Parathyroid adenoma (tissue), 2 donors: ENCODE data around the gene DYNLT2.
A peak's percentile ranks its signal among the peaks of the same experiment; 100 is the strongest.

Source experiments
- H2AFZ ChIP-seq: fragments of 300-600 bp; sonication (generic); one replicate; pipeline ENCODE4 v1.7.0; 2017; ENCODE audit warnings: antibody characterized with exemption, mild to moderate bottlenecking
- H3K27ac ChIP-seq: fragments of 300-600 bp; sonication (generic); one replicate; pipeline ENCODE4 v1.7.0; 2017
- H3K27me3 ChIP-seq: fragments of 300-600 bp; sonication (generic); one replicate; pipeline ENCODE4 v1.7.0; 2017; ENCODE audit warnings: low read length; ENCODE audit not compliant: control insufficient read depth, insufficient read depth
- H3K36me3 ChIP-seq: fragments of 300-600 bp; sonication (generic); one replicate; pipeline ENCODE4 v1.7.0; 2017; ENCODE audit warnings: low read length; ENCODE audit not compliant: control insufficient read depth, insufficient read depth
- H3K4me1 ChIP-seq: fragments of 300-600 bp; sonication (generic); one replicate; pipeline ENCODE4 v1.7.0; 2017; ENCODE audit warnings: control low read depth
- H3K4me2 ChIP-seq: fragments of 300-600 bp; sonication (generic); one replicate; pipeline ENCODE4 v1.7.0; 2017; ENCODE audit warnings: low read length
- H3K4me3 ChIP-seq: fragments of 300-600 bp; sonication (generic); one replicate; pipeline ENCODE4 v1.7.0; 2017; ENCODE audit warnings: low read depth, low read length
- H3K79me2 ChIP-seq: fragments of 300-600 bp; sonication (generic); one replicate; pipeline ENCODE4 v1.7.0; 2017; ENCODE audit warnings: control low read depth
- H3K9ac ChIP-seq: fragments of 300-600 bp; sonication (generic); one replicate; pipeline ENCODE4 v1.7.0; 2017; ENCODE audit warnings: mild to moderate bottlenecking
- H3K9me3 ChIP-seq: fragments of 300-600 bp; sonication (generic); one replicate; pipeline ENCODE4 v1.7.0; 2017; ENCODE audit warnings: low read length; ENCODE audit not compliant: control insufficient read depth
- TF ChIP-seq, protein P1 (sequence below): fragments of 300-600 bp; sonication (generic); IDR thresholded peaks from one replicate; pipeline ENCODE4 v1.7.0; 2017; ENCODE audit warnings: antibody characterized with exemption, mild to moderate bottlenecking
- donor health status: primary hyperparathyroidism.

DYNLT2 gene

DNA sequence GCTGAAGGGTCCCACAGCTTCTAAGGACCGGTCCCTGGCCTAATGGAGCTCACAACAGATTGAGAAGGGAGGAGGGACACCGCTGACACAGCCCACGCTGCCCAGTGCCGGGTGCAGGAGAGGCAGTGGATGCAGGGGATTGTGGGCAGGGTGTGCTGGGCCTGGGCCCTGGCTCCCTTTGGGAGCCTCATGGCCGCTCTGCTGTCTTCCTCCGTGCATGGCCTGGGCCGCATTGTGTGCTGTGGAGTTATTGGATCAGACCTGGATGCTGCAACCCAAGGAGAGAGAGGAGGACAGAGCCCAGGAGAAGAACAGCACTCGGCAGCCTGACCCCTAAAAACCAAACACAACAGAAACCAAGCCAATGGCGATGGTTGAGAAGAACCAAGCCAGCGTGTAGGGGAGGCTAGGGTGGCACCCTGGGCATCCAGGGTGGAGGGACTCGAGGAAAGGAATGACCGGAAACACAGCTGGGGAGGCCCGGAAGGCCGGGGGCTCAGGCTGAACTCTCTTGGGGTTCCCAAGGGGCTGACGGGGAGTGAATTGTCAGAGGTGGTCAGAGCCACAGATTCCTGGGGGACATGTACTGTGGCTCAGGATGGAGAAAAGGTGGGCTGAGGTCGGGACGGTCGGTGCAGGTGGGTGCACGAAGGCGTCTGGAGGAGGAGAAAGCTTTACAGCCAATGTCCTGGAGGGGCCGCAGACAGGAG is 41.1 kb upstream of the DYNLT2 start:
- Histone ChIP-seq H3K27me3 (no peaks in the 10 kb centered on the region), H3K4me1 (peaks cover 2% of the 10 kb centered on the region), H3K36me3 (no peaks in the 10 kb centered on the region), H3K79me2 (no peaks in the 10 kb centered on the region), H3K9ac (no peak overlapping the region), H3K27ac (no peak overlapping the region), H3K4me2 (no peak overlapping the region), H3K9me3 (no peaks in the 10 kb centered on the region), H3K4me3 (no peak overlapping the region), H2AFZ (no peak overlapping the region)
- TF ChIP-seq, protein P1, sequence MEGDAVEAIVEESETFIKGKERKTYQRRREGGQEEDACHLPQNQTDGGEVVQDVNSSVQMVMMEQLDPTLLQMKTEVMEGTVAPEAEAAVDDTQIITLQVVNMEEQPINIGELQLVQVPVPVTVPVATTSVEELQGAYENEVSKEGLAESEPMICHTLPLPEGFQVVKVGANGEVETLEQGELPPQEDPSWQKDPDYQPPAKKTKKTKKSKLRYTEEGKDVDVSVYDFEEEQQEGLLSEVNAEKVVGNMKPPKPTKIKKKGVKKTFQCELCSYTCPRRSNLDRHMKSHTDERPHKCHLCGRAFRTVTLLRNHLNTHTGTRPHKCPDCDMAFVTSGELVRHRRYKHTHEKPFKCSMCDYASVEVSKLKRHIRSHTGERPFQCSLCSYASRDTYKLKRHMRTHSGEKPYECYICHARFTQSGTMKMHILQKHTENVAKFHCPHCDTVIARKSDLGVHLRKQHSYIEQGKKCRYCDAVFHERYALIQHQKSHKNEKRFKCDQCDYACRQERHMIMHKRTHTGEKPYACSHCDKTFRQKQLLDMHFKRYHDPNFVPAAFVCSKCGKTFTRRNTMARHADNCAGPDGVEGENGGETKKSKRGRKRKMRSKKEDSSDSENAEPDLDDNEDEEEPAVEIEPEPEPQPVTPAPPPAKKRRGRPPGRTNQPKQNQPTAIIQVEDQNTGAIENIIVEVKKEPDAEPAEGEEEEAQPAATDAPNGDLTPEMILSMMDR, result no peak

DNA sequence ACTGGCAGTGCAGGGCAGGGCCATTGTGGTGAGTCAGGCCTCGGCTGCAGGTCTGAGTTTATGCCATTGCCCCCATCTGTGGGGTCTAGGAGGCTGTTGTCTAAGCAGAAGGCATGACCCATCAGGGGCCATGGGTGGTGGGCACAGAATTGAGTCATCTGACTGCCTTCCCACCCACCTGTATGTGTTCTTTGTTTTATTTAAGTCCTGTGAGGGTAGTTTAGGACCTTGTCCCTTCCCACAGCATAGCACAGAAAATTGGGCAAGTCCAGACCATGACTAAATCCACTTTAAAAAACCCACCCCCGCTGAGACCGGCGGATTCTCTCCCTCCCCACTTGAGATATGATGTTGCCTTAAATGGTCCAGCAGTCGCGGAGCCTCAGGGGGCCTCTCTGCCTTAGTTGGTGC is 40.4 kb upstream of the DYNLT2 start:
- Histone ChIP-seq H3K27ac (no peak overlapping the region), H3K4me2 (no peak overlapping the region), H3K9ac (no peak overlapping the region), H3K36me3 (no peaks in the 10 kb centered on the region), H3K4me3 (no peak overlapping the region), H3K27me3 (no peaks in the 10 kb centered on the region), H3K4me1 (peaks cover 2% of the 10 kb centered on the region), H3K9me3 (no peaks in the 10 kb centered on the region), H3K79me2 (no peaks in the 10 kb centered on the region), H2AFZ (no peak overlapping the region)
- TF ChIP-seq, protein P1, result no peak

DNA sequence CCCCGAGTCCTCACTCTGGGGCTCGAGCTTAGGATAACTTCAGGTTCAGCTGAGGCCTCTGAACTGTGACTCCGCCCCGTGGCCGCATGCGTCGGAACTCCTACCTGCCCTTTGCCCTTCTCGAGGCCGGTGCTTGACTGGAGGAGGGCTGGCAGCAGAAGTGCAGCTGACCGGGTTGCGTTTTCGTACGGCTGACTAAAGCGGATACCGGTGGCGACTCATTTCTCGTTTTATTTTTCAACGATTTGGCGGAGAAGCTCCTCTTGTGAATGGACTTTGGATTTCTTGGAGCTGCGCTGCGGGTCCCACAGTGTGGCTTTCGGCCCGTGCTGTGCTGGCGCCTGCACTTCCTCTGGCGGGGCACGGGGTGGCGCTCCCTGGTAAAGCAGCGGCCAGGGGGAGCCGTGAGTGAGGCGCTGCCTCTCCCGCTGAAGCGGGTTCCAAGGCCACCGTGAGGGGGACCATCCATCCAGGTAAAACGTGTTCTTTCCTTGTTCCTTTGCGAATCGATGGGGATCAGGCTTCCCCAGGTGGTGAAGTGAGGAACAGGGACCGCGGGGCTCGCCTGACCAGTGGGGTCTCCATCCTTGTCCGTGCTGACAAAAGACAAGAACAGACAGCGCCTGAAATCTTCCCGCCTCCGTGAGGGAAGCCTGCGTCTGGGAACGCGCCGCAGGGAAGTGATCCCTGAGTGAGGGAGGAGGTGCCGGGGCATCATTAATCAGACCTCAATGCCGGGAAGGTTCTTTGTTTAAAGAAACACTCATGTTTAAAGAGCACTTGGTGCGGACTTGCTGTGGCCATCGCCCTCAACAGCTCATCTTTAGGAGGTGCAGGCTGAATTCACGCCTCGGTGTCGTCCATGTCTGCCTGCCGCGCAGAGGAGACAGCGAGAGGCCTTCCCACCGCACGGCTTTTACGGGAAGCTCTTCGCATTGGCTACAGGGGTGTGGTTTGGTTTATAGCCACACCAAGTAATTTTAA is 38.9 kb upstream of the DYNLT2 start:
- Histone ChIP-seq H3K4me1 (peaks cover 2% of the 10 kb centered on the region), H3K79me2 (no peaks in the 10 kb centered on the region), H3K27ac (peak overlapping the region; percentile 27), H3K4me3 (peak overlapping the region; percentile 50), H3K9ac (no peak overlapping the region), H3K36me3 (no peaks in the 10 kb centered on the region), H3K4me2 (peak overlapping the region; percentile 94), H3K9me3 (no peaks in the 10 kb centered on the region), H2AFZ (peak overlapping the region; percentile 81), H3K27me3 (no peaks in the 10 kb centered on the region)
- TF ChIP-seq, protein P1, result peak; percentile 100

DNA sequence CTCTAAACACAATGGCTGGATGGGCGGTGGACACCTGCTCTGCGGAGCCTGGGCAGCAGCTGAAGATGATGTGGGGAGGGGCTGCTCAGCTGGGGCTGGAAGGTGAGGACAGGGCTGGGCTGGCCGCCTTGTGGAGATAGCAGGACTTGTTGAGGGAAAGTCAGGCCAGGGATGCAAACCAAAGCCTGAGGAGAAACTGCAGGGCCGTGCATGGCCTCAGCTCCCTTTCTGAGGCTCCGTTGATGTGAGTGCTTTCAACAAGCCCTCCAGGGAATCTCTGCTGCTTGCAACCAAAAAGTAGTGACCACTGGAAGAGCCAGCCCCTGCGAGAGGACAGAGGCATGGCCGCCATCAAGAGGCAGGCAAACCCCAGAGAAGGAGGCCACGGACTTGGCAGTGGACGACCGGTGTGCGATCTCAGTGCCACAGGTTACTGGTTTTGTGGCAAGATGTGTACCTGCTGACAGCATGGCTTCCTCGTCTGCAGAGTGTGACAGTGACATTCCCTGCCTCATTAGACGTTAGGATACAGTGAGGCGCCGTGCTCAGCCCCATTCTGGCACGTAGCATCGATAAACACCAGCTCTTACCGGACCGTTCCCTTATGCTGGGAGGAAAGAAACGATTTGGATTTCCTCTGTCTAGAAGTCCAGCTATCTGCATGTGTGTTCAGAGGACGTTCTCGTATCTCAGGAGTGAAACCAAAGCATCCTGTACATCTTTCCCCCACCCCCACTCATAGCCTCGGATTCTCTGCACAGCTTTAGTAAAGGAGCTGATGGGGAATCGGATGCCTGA is 38.0 kb upstream of the DYNLT2 start:
- Histone ChIP-seq H3K9me3 (no peaks in the 10 kb centered on the region), H3K4me2 (peak overlapping the region; percentile 94), H2AFZ (peak overlapping the region; percentile 81), H3K4me3 (peak overlapping the region; percentile 50), H3K9ac (no peak overlapping the region), H3K36me3 (no peaks in the 10 kb centered on the region), H3K4me1 (peaks cover 2% of the 10 kb centered on the region), H3K27ac (no peak overlapping the region), H3K79me2 (no peaks in the 10 kb centered on the region), H3K27me3 (no peaks in the 10 kb centered on the region)
- TF ChIP-seq, protein P1, result no peak
